HepG2 (cell line): Measurements from ENCODE around the gene NUP155. TPM values are rescaled to one million over a fixed set of nuclear protein-coding genes. Genes with fewer than 3 reads are reported as not detected.

Source experiments
- ATAC-seq: fragments of 200-7000 bp; cut with Tn5 transposase; 3 replicates; pipeline ENCODE4 v1.9.1; 2020; ENCODE audit warnings: mild to moderate bottlenecking, moderate library complexity
- BruUV-seq: library from RNA; stranded (reverse); fragments of 400-500 nt; replicated peaks from 2 replicates; lab custom pipeline; 2021; lab: Mats Ljungman, UMichigan
- CTCF ChIA-PET: fragments of 300-600 bp; formaldehyde crosslinking; extraction: SDS; loops from one replicate; lab custom pipeline; 2021; ENCODE audit warnings: low total read pairs, inconsistent platforms, low intra/inter-chr PET ratio; lab: Yijun Ruan, JAX
- POLR2A ChIA-PET: fragments of 350-600 bp; sonication (Branson Sonifier 250); formaldehyde crosslinking; loops from one replicate; lab custom pipeline; 2020; ENCODE audit warnings: antibody characterized with exemption, inconsistent platforms; lab: Yijun Ruan, JAX
- DNase-seq: peaks from one replicate; pipeline ENCODE4 v3.0.0-alpha.2; 2015; ENCODE audit warnings: low spot score
- FAIRE-seq: peaks from 3 replicates; lab custom pipeline; 2011; peaks lifted over from hg19 to GRCh38; lab: Jason Lieb, UNC
- H2AFZ ChIP-seq: one replicate; pipeline ENCODE4 v1.6.1; 2011; ENCODE audit warnings: low read length, inconsistent platforms
- H3K27ac ChIP-seq: fragments of 300-600 bp; 3 replicates; pipeline ENCODE4 v1.8.0; 2011; ENCODE audit warnings: mixed run types, mild to moderate bottlenecking, mixed read lengths, low read length, inconsistent platforms; ENCODE audit not compliant: insufficient read depth; ENCODE audit errors: extremely low read length
- H3K27me3 ChIP-seq, 2 experiments: fragments of 200-600 bp in 1 of 2; 2 replicates in 1 of 2; 3 replicates in 1 of 2; pipeline versions ENCODE4 v1.6.0 to v1.8.0; 2011; ENCODE audit warnings: low read length in 2 of 2, mild to moderate bottlenecking in 2 of 2, moderate library complexity in 2 of 2, inconsistent platforms in 1 of 2; ENCODE audit not compliant: insufficient read depth in 2 of 2, control insufficient read depth in 1 of 2
- H3K36me3 ChIP-seq, 2 experiments: fragments of 200-600 bp in 1 of 2; replicated peaks in 1 of 2; 2 replicates in 1 of 2; 3 replicates in 1 of 2; pipeline versions ENCODE4 v1.5.1 to v1.8.0; 2011; ENCODE audit warnings: low read length in 2 of 2, inconsistent platforms in 1 of 2; ENCODE audit not compliant: insufficient read depth in 2 of 2, control insufficient read depth in 1 of 2
- H3K4me1 ChIP-seq: 2 replicates; pipeline ENCODE4 v1.5.1; 2012; ENCODE audit warnings: low read length, inconsistent platforms; ENCODE audit not compliant: insufficient read depth
- H3K4me2 ChIP-seq: 2 replicates; pipeline ENCODE4 v1.6.0; 2011; ENCODE audit warnings: low read depth, low read length, inconsistent platforms
- H3K4me3 ChIP-seq, 3 experiments: fragments of 200-600 bp in 1 of 3; sonication (generic), shearing (Covaris generic) in 1 of 3; replicated peaks in 1 of 3; 2 replicates each; pipeline ENCODE4 v1.5.1; 2011 to 2016; ENCODE audit warnings: low read length in 3 of 3, inconsistent platforms in 2 of 3, low read depth in 2 of 3, mild to moderate bottlenecking in 2 of 3, control low read depth in 1 of 3, mixed read lengths in 1 of 3; ENCODE audit not compliant: insufficient read depth in 1 of 3
- H3K79me2 ChIP-seq: one replicate; pipeline ENCODE4 v1.6.1; 2011; ENCODE audit warnings: low read length, inconsistent platforms; ENCODE audit not compliant: insufficient read depth
- H3K9ac ChIP-seq: 2 replicates; pipeline ENCODE4 v1.6.0; 2011; ENCODE audit warnings: mild to moderate bottlenecking, low read depth, low read length, inconsistent platforms; ENCODE audit not compliant: insufficient read depth
- H3K9me3 ChIP-seq: 2 replicates; pipeline ENCODE4 v1.5.1; 2012; ENCODE audit warnings: mild to moderate bottlenecking, low read length
- H4K20me1 ChIP-seq: 2 replicates; pipeline ENCODE4 v1.6.0; 2011; ENCODE audit warnings: inconsistent platforms, mild to moderate bottlenecking, low read length, moderate library complexity; ENCODE audit not compliant: insufficient read depth
- GLI4 ChIP-seq: sonication (generic); formaldehyde crosslinking; IDR thresholded peaks from 2 replicates; pipeline ENCODE4 v1.5.1; 2020; ENCODE audit warnings: missing genetic modification reagents, mild to moderate bottlenecking, moderate library complexity, borderline replicate concordance
- HNF4A ChIP-seq: sonication (generic); formaldehyde crosslinking; IDR thresholded peaks from 2 replicates; pipeline ENCODE4 v1.4.0; 2020; ENCODE audit warnings: missing genetic modification reagents
- IKZF5 ChIP-seq: IDR thresholded peaks from 2 replicates; pipeline ENCODE4 v1.6.1; 2018; ENCODE audit warnings: missing genetic modification reagents, mild to moderate bottlenecking, missing compliant biosample characterization
- JUNB ChIP-seq: sonication (generic); formaldehyde crosslinking; IDR thresholded peaks from 2 replicates; pipeline ENCODE4 v1.8.0; 2022; ENCODE audit warnings: missing genetic modification reagents, mild to moderate bottlenecking, borderline replicate concordance
- MYC ChIP-seq: sonication (generic); formaldehyde crosslinking; IDR thresholded peaks from 2 replicates; pipeline ENCODE4 v1.9.0; 2021; ENCODE audit warnings: missing genetic modification reagents, borderline replicate concordance
- MZF1 ChIP-seq: sonication (generic); formaldehyde crosslinking; IDR thresholded peaks from 2 replicates; pipeline ENCODE4 v1.8.1; 2023; ENCODE audit warnings: mild to moderate bottlenecking, missing genetic modification reagents, borderline replicate concordance
- NCOA5 ChIP-seq: sonication (generic); formaldehyde crosslinking; IDR thresholded peaks from 2 replicates; pipeline ENCODE4 v1.4.0; 2020; ENCODE audit warnings: missing genetic modification reagents
- NFE2L2 ChIP-seq: fragments of 150-350 bp; IDR thresholded peaks from 2 replicates; pipeline ENCODE4 v1.6.1; 2014; ENCODE audit warnings: low read length
- RBM22 ChIP-seq: fragments of 200-400 bp; formaldehyde crosslinking; optimal IDR thresholded peaks from 2 replicates; pipeline ENCODE3; 2017; ENCODE audit warnings: mild to moderate bottlenecking, low read length, moderate library complexity
- YY1 ChIP-seq: IDR thresholded peaks from 2 replicates; pipeline ENCODE4 v1.6.1; 2011; ENCODE audit warnings: low read length, low read depth, moderate library complexity, mild to moderate bottlenecking; ENCODE audit not compliant: insufficient read depth, insufficient replicate concordance
- ZFAT ChIP-seq: sonication (generic); formaldehyde crosslinking; conservative IDR thresholded peaks from 2 replicates; pipeline ENCODE4 v1.8.1; 2023; ENCODE audit warnings: missing genetic modification reagents, inconsistent platforms
- ZNF326 ChIP-seq: sonication (generic); formaldehyde crosslinking; IDR thresholded peaks from 2 replicates; pipeline ENCODE4 v1.4.0; 2020; ENCODE audit warnings: missing genetic modification reagents, borderline replicate concordance
- ZNF567 ChIP-seq: sonication (generic); formaldehyde crosslinking; IDR thresholded peaks from 2 replicates; pipeline ENCODE4 v1.8.1; 2023; ENCODE audit warnings: mild to moderate bottlenecking, missing genetic modification reagents, borderline replicate concordance
- ZNF570 ChIP-seq: sonication (generic); formaldehyde crosslinking; IDR thresholded peaks from 2 replicates; pipeline ENCODE4 v1.4.0; 2020; ENCODE audit warnings: mild to moderate bottlenecking, missing genetic modification reagents, borderline replicate concordance
- ZNF577 ChIP-seq: sonication (generic); formaldehyde crosslinking; IDR thresholded peaks from 2 replicates; pipeline ENCODE4 v1.4.0; 2020; ENCODE audit warnings: mild to moderate bottlenecking, low read depth, missing genetic modification reagents, borderline replicate concordance
- ZNF678 ChIP-seq: sonication (generic); formaldehyde crosslinking; IDR thresholded peaks from 2 replicates; pipeline ENCODE4 v1.4.0; 2020; ENCODE audit warnings: mild to moderate bottlenecking, missing genetic modification reagents
- ZNF768 ChIP-seq: sonication (generic); formaldehyde crosslinking; IDR thresholded peaks from 2 replicates; pipeline ENCODE4 v1.4.0; 2020; ENCODE audit warnings: missing genetic modification reagents
- ZNF780A ChIP-seq: sonication (generic); formaldehyde crosslinking; IDR thresholded peaks from 2 replicates; pipeline ENCODE4 v1.8.0; 2022; ENCODE audit warnings: mild to moderate bottlenecking, missing genetic modification reagents, moderate library complexity
- WGBS: methylation state at CpG from one replicate; pipeline ENCODE4 v1.1.6; 2017; ENCODE audit warnings: low lambda C conversion rate; 5-methylcytosine and 5-hydroxymethylcytosine counted together
- in situ Hi-C: cut with HindIII; loops from 2 replicates; pipeline ENCODE4 v1.10.0; 2017; ENCODE audit warnings: low pct_unique_long_range_greater_than_20kb; ENCODE audit not compliant: extremely low pct_ligation_motif_present
- intact Hi-C: fragments of 100-400 bp; cut with micrococcal nuclease; formaldehyde crosslinking; loops from one replicate; pipeline ENCODE4 v1.10.0; 2022; ENCODE audit not compliant: unreplicated experiment
- polyA plus RNA-seq, 8 experiments: library from polyadenylated mRNA; depleted of rRNA in 3 of 8; stranded (reverse) in 7 of 8; unstranded in 1 of 8; fragments of >200 nt; fragmentation: Illumina TruSeq in 4 of 8; extraction: Trizol in 4 of 8; gene quantifications; 2 replicates each; pipeline versions ENCODE4 v1.2.1 to v1.2.3, GENCODE V29; 2011 to 2016; ENCODE audit warnings: low read depth in 4 of 8, missing spikeins in 1 of 8, mixed read lengths in 1 of 8; ENCODE audit not compliant: insufficient read depth in 1 of 8
- total RNA-seq, 5 experiments: library from RNA; depleted of rRNA; stranded (reverse); fragments of >200 nt; fragmentation: Illumina TruSeq; extraction: Trizol; gene quantifications; 2 replicates each; pipeline ENCODE4 v1.2.3, GENCODE V29; 2016; ENCODE audit warnings: low read depth in 1 of 5

NUP155 gene
- total and polyA plus RNA-seq, 2 of the 13 experiments (the other 11 are each of a cell fraction or from before 2014, with no cell fraction given) = 13.0 to 57.4 TPM

DNA sequence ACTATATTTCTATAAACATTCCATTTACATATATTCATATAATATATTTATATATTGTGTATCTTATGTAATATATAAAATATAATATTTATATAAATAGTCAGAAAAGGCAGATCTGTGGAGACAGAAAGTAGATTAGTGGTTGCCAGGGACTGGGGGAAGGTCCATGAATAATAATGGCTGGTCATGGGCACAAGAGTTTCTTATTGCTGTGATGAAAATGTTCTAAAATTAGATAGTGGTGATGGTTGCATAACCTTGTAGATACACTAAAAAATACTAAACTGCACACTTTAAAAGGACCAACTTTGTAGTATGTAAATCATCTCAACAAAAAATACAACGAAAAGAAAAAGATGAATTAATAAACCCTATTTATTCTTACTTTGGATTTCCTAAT, 47.3 kb downstream of the NUP155 start:
- CTCF ChIA-PET = no interaction called here
- no peak overlapping the region for H3K4me2 ChIP-seq
- 87% methylated on average over 1 of the region's 1 CpG for WGBS
- in situ Hi-C loops (no loop called here), intact Hi-C loops (no loop called here)
- POLR2A ChIA-PET = no interaction called here
- H3K27ac ChIP-seq = no peak overlapping the region
- no peaks in the 10 kb centered on the region for H4K20me1 ChIP-seq
- H3K9ac ChIP-seq = no peak overlapping the region
- H3K4me1 ChIP-seq = no peaks in the 10 kb centered on the region
- no peak overlapping the region for H3K4me3 ChIP-seq
- no peak for FAIRE-seq
- no peak for ATAC-seq
- H3K36me3 ChIP-seq = peaks cover 19 to 80% of the 10 kb centered on the region in 2 experiments
- no TSS peak for BruUV-seq
- no peaks in the 10 kb centered on the region for H3K79me2 ChIP-seq
- no peaks in the 10 kb centered on the region for H3K27me3 ChIP-seq
- H2AFZ ChIP-seq = no peak overlapping the region
- TF ChIP-seq HNF4A = no peak
- no peak for TF ChIP-seq NCOA5 (CRISPR knock-in tag)
- TF ChIP-seq ZNF577 (CRISPR knock-in tag) = no peak
- TF ChIP-seq ZFAT (CRISPR knock-in tag) = no peak
- TF ChIP-seq RBM22 = no peak
- no peak for TF ChIP-seq JUNB
- TF ChIP-seq ZNF768 (CRISPR knock-in tag) = no peak
- no peak for TF ChIP-seq ZNF570 (CRISPR knock-in tag)
- no peak for TF ChIP-seq ZNF326 (CRISPR knock-in tag)
- TF ChIP-seq IKZF5 (CRISPR knock-in tag) = no peak
- TF ChIP-seq MYC (CRISPR knock-in tag) = no peak
- no peak for TF ChIP-seq NFE2L2
- no peak for TF ChIP-seq GLI4 (CRISPR knock-in tag)
- TF ChIP-seq ZNF678 (CRISPR knock-in tag) = no peak
- no peak for TF ChIP-seq MZF1 (CRISPR knock-in tag)
- TF ChIP-seq YY1 = no peak
- TF ChIP-seq ZNF567 (CRISPR knock-in tag) = no peak
- TF ChIP-seq ZNF780A (CRISPR knock-in tag) = no peak
- TF ChIP-seq, all 625 proteins: peak for 0
- no peak for DNase-seq
- no peaks in the 10 kb centered on the region for H3K9me3 ChIP-seq
